Measurements from ENCODE around the gene ZSWIM5. TPM values are rescaled to one million over a fixed set of nuclear protein-coding genes. Genes with fewer than 3 reads are reported as not detected.

The ZSWIM5 gene
- total RNA-seq, 1 experiment from 2014 or later = 2.2 TPM

DNA sequence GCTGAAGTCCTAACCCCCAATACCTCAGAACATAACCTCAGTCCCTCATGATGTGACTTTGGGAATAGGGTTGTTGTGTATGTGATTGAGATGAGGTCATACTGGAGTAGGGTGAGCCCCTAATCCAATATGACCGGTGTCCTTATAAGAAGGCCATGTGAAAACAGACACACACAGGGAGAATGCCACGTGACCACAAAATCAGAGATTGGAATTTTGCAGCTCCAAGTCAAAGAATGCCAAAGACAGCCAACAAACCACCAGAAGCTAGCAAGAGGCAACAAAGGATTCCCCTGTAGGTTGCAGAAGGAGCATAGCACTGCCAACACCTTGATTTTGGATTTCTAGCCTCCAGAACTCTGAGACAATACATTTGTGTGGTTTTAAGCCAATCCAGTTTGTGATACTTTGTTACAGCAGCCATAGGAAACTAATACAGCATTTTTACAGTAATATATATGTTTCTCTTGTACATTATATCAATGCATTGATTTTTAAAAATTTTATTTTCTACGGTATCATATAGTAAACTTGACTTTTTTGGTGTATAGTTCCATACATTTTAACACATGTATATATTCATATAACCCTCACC is 5.4 kb downstream of the ZSWIM5 start (continued):
- TF ChIP-seq FOXP4 (CRISPR knock-in tag; IDR thresholded peaks at IDR 0.05) (no peak), E2F5 (CRISPR knock-in tag; IDR thresholded peaks at IDR 0.05) (no peak), TCF7 (CRISPR knock-in tag; IDR thresholded peaks at IDR 0.05; ENCODE audit: low read depth) (no peak), ZNF219 (CRISPR knock-in tag; IDR thresholded peaks at IDR 0.05; ENCODE audit: borderline replicate concordance) (no peak), CBFB (CRISPR knock-in tag; IDR thresholded peaks at IDR 0.05; ENCODE audit: low read depth) (no peak), IRF2 (CRISPR knock-in tag; IDR thresholded peaks at IDR 0.05; ENCODE audit: borderline replicate concordance, low read depth) (no peak), JAZF1 (CRISPR knock-in tag; IDR thresholded peaks at IDR 0.05) (no peak), GABPB1 (CRISPR knock-in tag; IDR thresholded peaks at IDR 0.05) (no peak), ATF1 (CRISPR knock-in tag; IDR thresholded peaks at IDR 0.05) (no peak)
- TF ChIP-seq, protein P1, sequence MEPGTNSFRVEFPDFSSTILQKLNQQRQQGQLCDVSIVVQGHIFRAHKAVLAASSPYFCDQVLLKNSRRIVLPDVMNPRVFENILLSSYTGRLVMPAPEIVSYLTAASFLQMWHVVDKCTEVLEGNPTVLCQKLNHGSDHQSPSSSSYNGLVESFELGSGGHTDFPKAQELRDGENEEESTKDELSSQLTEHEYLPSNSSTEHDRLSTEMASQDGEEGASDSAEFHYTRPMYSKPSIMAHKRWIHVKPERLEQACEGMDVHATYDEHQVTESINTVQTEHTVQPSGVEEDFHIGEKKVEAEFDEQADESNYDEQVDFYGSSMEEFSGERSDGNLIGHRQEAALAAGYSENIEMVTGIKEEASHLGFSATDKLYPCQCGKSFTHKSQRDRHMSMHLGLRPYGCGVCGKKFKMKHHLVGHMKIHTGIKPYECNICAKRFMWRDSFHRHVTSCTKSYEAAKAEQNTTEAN (CRISPR knock-in tag; IDR thresholded peaks at IDR 0.05) = no peak

DNA sequence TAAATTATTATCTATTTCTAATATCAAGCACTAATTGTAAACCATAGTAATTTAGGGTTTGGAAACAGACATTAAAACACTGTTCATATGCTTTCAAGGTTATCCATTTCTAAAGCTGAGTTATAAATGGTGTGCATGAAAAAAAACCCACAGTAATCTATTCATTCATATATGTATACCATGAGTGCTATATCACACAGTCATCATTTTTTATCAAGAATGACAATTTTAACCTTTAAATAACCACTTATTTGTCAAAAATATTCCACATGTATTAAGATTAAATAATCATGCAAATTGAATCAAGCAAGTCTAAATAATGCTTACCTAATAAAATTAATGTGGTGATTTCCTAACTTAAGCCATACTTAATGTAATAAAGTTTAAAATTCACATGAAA is 6.0 kb downstream of the ZSWIM5 start:
- no peak overlapping the region for H3K4me3 Mint-ChIP-seq
- peaks cover 22% of the 10 kb centered on the region for H3K9me3 Mint-ChIP-seq
- TF ChIP-seq, protein P2, sequence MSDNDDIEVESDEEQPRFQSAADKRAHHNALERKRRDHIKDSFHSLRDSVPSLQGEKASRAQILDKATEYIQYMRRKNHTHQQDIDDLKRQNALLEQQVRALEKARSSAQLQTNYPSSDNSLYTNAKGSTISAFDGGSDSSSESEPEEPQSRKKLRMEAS (CRISPR knock-in tag; IDR thresholded peaks at IDR 0.05) = no peak
- TF ChIP-seq ATF2 (CRISPR knock-in tag; IDR thresholded peaks at IDR 0.05; ENCODE audit: borderline replicate concordance, low read depth) = no peak
- TF ChIP-seq IRF2 (CRISPR knock-in tag; IDR thresholded peaks at IDR 0.05; ENCODE audit: borderline replicate concordance, low read depth) = no peak
- TF ChIP-seq NR3C1 (CRISPR knock-in tag; conservative IDR thresholded peaks at IDR 0.05; ENCODE audit: low read depth) = no peak
- no peak for TF ChIP-seq ZNF281 (CRISPR knock-in tag; IDR thresholded peaks at IDR 0.05)
- TF ChIP-seq ZNF416 (CRISPR knock-in tag; IDR thresholded peaks at IDR 0.05) = no peak
- TF ChIP-seq, protein P1 (CRISPR knock-in tag; IDR thresholded peaks at IDR 0.05) = no peak
- no peaks in the 10 kb centered on the region for H3K36me3 Mint-ChIP-seq
- ATAC-seq = no peak
- H3K27me3 Mint-ChIP-seq (ENCODE audit: low read depth) = peaks cover 20% of the 10 kb centered on the region
- ChIA-PET POLR2A (no interaction called here), CTCF (interaction anchor here (0.6 kb wide), 1 partner anchor 182 kb away, joined by 3 read pairs; no protein-coding TSS in a partner anchor)
- no peak for DNase-seq (ENCODE audit: low spot score)
- H3K27ac Mint-ChIP-seq = no peak overlapping the region
- H3K4me1 Mint-ChIP-seq = peaks cover 23% of the 10 kb centered on the region

All from WTC11 (cell line).